Astrocyte (in vitro differentiated cells and primary cell): ENCODE measurements around the gene IFT80. TPM values are rescaled to one million over a fixed set of nuclear protein-coding genes. Genes with fewer than 3 reads are reported as not detected.

Source experiments
- DNase-seq: peaks from one replicate; pipeline ENCODE4 v3.0.0-alpha.2; 2010; ENCODE audit warnings: low read depth
- FAIRE-seq: peaks from 2 replicates; lab custom pipeline; 2011; peaks lifted over from hg19 to GRCh38; lab: Jason Lieb, UNC
- H2AFZ ChIP-seq: 2 replicates; pipeline ENCODE4 v1.6.0; 2012; ENCODE audit warnings: low read depth, low read length, inconsistent platforms
- H3K27ac ChIP-seq: 2 replicates; pipeline ENCODE4 v1.5.1; 2011; ENCODE audit warnings: low read depth, low read length, inconsistent platforms
- H3K27me3 ChIP-seq: 2 replicates; pipeline ENCODE4 v1.6.0; 2011; ENCODE audit warnings: low read length, inconsistent platforms; ENCODE audit not compliant: insufficient read depth
- H3K36me3 ChIP-seq: 2 replicates; pipeline ENCODE4 v1.5.1; 2011; ENCODE audit warnings: low read length, inconsistent platforms; ENCODE audit not compliant: insufficient read depth
- H3K4me1 ChIP-seq: 2 replicates; pipeline ENCODE4 v1.5.1; 2011; ENCODE audit warnings: low read length, inconsistent platforms; ENCODE audit not compliant: insufficient read depth
- H3K4me2 ChIP-seq: 2 replicates; pipeline ENCODE4 v1.6.0; 2012; ENCODE audit warnings: low read length, inconsistent platforms
- H3K4me3 ChIP-seq: 2 replicates; pipeline ENCODE4 v1.5.1; 2011; ENCODE audit warnings: low read depth, mild to moderate bottlenecking, low read length, inconsistent platforms; ENCODE audit not compliant: insufficient read depth
- H3K79me2 ChIP-seq: 2 replicates; pipeline ENCODE4 v1.6.0; 2012; ENCODE audit warnings: mild to moderate bottlenecking, low read length, inconsistent platforms; ENCODE audit not compliant: insufficient read depth
- H3K9ac ChIP-seq: 2 replicates; pipeline ENCODE4 v1.6.0; 2012; ENCODE audit warnings: mild to moderate bottlenecking, low read length, inconsistent platforms
- H3K9me3 ChIP-seq: 2 replicates; pipeline ENCODE4 v1.5.1; 2012; ENCODE audit warnings: low read depth, mild to moderate bottlenecking, low read length, inconsistent platforms; ENCODE audit not compliant: insufficient read depth
- H4K20me1 ChIP-seq: 2 replicates; pipeline ENCODE4 v1.6.0; 2012; ENCODE audit warnings: low read length, inconsistent platforms; ENCODE audit not compliant: insufficient read depth
- H3K27ac Mint-ChIP-seq: one replicate; pipeline ENCODE4 v1.8.0; 2021; ENCODE audit warnings: mild to moderate bottlenecking, mixed read lengths; ENCODE audit not compliant: unreplicated experiment
- H3K27me3 Mint-ChIP-seq: one replicate; pipeline ENCODE4 v1.8.0; 2021; ENCODE audit warnings: low read depth, mixed read lengths; ENCODE audit not compliant: unreplicated experiment
- H3K36me3 Mint-ChIP-seq: one replicate; pipeline ENCODE4 v1.8.0; 2021; ENCODE audit warnings: low read depth, mixed read lengths; ENCODE audit not compliant: unreplicated experiment
- H3K4me1 Mint-ChIP-seq: one replicate; pipeline ENCODE4 v1.8.0; 2021; ENCODE audit warnings: low read depth, mixed read lengths; ENCODE audit not compliant: unreplicated experiment
- H3K4me3 Mint-ChIP-seq: one replicate; pipeline ENCODE4 v1.8.0; 2021; ENCODE audit warnings: mild to moderate bottlenecking, moderate library complexity, mixed read lengths; ENCODE audit not compliant: unreplicated experiment
- H3K9me3 Mint-ChIP-seq: one replicate; pipeline ENCODE4 v1.8.0; 2021; ENCODE audit warnings: mild to moderate bottlenecking, mixed read lengths; ENCODE audit not compliant: unreplicated experiment
- CTCF ChIP-seq: IDR thresholded peaks from 2 replicates; pipeline ENCODE4 v1.5.1; 2011; ENCODE audit warnings: low read depth, mild to moderate bottlenecking, inconsistent platforms, low read length, moderate library complexity; ENCODE audit not compliant: insufficient read depth
- EZH2 ChIP-seq: IDR thresholded peaks from 2 replicates; pipeline ENCODE4 v1.6.1; 2012; ENCODE audit warnings: mild to moderate bottlenecking, low read length, inconsistent platforms; ENCODE audit not compliant: insufficient read depth
- total RNA-seq: library from RNA; stranded (reverse); gene quantifications from 2 replicates; pipeline ENCODE4 v1.2.1, GENCODE V29; 2021

IFT80 gene
- total RNA-seq, 1 donor from 2014 or later = 27.3 TPM

- TF ChIP-seq EZH2 (no peak), CTCF (no peak)
- Histone ChIP-seq H3K9me3 (no peaks in the 10 kb centered on the region), H4K20me1 (peaks cover 14% of the 10 kb centered on the region), H2AFZ (peak overlapping the region; percentile 93), H3K36me3 (no peaks in the 10 kb centered on the region), H3K27ac (peak overlapping the region; percentile 92), H3K4me1 (peaks cover 16% of the 10 kb centered on the region), H3K79me2 (peaks cover 84% of the 10 kb centered on the region), H3K27me3 (no peaks in the 10 kb centered on the region), H3K9ac (peak overlapping the region; percentile 96), H3K4me3 (peak overlapping the region; percentile 97), H3K4me2 (peak overlapping the region; percentile 94)
- DNase-seq (peak; percentile 48), FAIRE-seq (no peak)
- Mint-ChIP-seq H3K9me3 (no peaks in the 10 kb centered on the region), H3K36me3 (peaks cover 1% of the 10 kb centered on the region), H3K4me1 (peaks cover 14% of the 10 kb centered on the region), H3K4me3 (peak overlapping the region; percentile 97), H3K27ac (peak overlapping the region; percentile 98), H3K27me3 (no peaks in the 10 kb centered on the region)
These were observed 1.1 kb upstream of the IFT80 start for GRCh38 chr3:160400030-160400701.

DNA sequence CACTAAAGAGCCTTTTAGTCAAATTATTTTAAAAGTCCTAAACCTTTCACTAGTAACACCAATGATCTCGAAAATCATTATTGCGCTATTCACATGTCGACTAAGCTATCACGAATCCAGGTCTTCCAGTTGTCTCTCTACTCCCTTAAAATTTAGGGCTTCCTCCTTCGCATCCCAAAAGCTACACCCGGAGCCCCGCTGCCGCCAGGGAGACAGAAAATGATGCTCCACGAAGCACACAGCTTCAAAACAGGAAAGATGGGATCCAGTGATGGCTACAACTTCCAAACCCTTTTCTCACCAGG is 253 bp downstream of the IFT80 start:
- Histone ChIP-seq H2AFZ (peak overlapping the region; percentile 93), H3K4me1 (peaks cover 16% of the 10 kb centered on the region), H3K9ac (peak overlapping the region; percentile 96), H3K36me3 (no peaks in the 10 kb centered on the region), H3K9me3 (no peaks in the 10 kb centered on the region), H3K27me3 (no peaks in the 10 kb centered on the region), H3K4me3 (peak overlapping the region; percentile 97), H4K20me1 (peaks cover 14% of the 10 kb centered on the region), H3K27ac (peak overlapping the region; percentile 92), H3K4me2 (peak overlapping the region; percentile 94), H3K79me2 (peaks cover 80% of the 10 kb centered on the region)
- no peak for TF ChIP-seq CTCF
- TF ChIP-seq EZH2 = no peak
- FAIRE-seq (no peak), DNase-seq (no peak)
- Mint-ChIP-seq H3K4me3 (peak overlapping the region; percentile 97), H3K36me3 (peaks cover 1% of the 10 kb centered on the region), H3K9me3 (no peaks in the 10 kb centered on the region), H3K27ac (peak overlapping the region; percentile 98), H3K27me3 (no peaks in the 10 kb centered on the region), H3K4me1 (peaks cover 10% of the 10 kb centered on the region)

GRCh38 chr3:160395297-160395696 is 3.7 kb downstream of the IFT80 start:
- no peaks in the 10 kb centered on the region for H3K9me3 Mint-ChIP-seq
- peaks cover 5% of the 10 kb centered on the region for H3K4me1 Mint-ChIP-seq
- peaks cover 13% of the 10 kb centered on the region for H3K4me1 ChIP-seq
- no peak overlapping the region for H3K4me3 ChIP-seq
- no peaks in the 10 kb centered on the region for H3K27me3 ChIP-seq
- peaks cover 1% of the 10 kb centered on the region for H3K36me3 Mint-ChIP-seq
- no peak for TF ChIP-seq CTCF
- no peak for TF ChIP-seq EZH2
- FAIRE-seq (no peak), DNase-seq (peak; percentile 87)
- no peak overlapping the region for H2AFZ ChIP-seq
- H3K36me3 ChIP-seq = no peaks in the 10 kb centered on the region
- H3K27me3 Mint-ChIP-seq = no peaks in the 10 kb centered on the region
- peaks cover 72% of the 10 kb centered on the region for H3K79me2 ChIP-seq
- no peaks in the 10 kb centered on the region for H3K9me3 ChIP-seq
- peak overlapping the region; percentile 31 for H3K9ac ChIP-seq
- no peaks in the 10 kb centered on the region for H4K20me1 ChIP-seq
- H3K27ac Mint-ChIP-seq = peak overlapping the region; percentile 64
- peak overlapping the region; percentile 55 for H3K4me2 ChIP-seq
- peak overlapping the region; percentile 55 for H3K4me3 Mint-ChIP-seq
- peak overlapping the region; percentile 40 for H3K27ac ChIP-seq
